ENCODE data around the gene NACC2. TPM values are rescaled to one million over a fixed set of nuclear protein-coding genes. Genes with fewer than 3 reads are reported as not detected.

NACC2 gene
- total and polyA plus RNA-seq, 2 donors (not counting 1 experiment from before 2014, with no cell fraction given), result 12.3 to 18.2 TPM

DNA sequence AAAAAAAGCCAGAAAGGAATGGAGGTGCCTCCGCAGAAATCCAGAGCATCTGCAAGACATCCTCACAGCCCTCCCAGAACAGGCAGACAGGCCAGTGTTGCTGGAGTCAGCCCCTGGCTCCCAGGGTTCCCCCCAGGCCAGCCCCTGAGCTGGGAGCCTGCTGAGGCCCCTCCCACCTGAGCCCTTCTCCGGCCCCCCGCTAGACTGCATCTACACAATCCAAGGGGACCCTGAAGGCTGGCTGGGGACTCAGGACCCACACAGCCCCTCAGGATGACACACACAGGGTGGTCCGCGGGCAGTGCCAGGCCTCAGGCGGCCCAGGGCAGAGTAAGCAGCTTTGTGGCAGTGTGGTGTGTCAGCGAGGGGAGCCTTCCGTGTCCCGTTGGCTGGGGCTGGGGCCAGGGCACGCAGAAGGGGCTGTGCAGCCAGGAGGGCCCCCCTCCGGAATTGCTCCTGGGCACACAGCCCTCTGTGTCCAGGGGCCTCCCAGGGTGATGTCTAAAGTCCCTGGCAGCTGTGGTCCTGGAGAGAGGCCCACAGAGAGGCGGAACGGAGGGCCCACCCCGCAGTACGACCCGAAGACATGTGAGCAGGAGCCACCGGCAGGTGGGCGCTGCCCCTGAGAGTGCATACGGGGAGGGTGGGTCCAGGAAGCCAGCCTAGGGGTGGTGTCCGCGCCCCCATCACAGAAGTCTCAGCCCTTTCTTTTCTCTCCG is 20.7 kb upstream of the NACC2 start:
- no peak overlapping the region for H3K27ac ChIP-seq (ENCODE audit: insufficient read depth, low read length)
- peaks cover 19% of the 10 kb centered on the region for H3K79me2 ChIP-seq (ENCODE audit: control insufficient read depth, insufficient read depth, low read length)
- no peak overlapping the region for H2AFZ ChIP-seq (ENCODE audit: low read length)
- peaks cover 6% of the 10 kb centered on the region for H3K4me1 ChIP-seq (ENCODE audit: control insufficient read depth, extremely low read depth, insufficient read depth, low read length)
- H3K9me3 ChIP-seq (ENCODE audit: control insufficient read depth, insufficient read depth, low read depth, low read length), result no peaks in the 10 kb centered on the region
- TF ChIP-seq EZH2 (IDR thresholded peaks at IDR 0.05; ENCODE audit: low read length, missing control alignments), result no peak
- TF ChIP-seq, protein P1, sequence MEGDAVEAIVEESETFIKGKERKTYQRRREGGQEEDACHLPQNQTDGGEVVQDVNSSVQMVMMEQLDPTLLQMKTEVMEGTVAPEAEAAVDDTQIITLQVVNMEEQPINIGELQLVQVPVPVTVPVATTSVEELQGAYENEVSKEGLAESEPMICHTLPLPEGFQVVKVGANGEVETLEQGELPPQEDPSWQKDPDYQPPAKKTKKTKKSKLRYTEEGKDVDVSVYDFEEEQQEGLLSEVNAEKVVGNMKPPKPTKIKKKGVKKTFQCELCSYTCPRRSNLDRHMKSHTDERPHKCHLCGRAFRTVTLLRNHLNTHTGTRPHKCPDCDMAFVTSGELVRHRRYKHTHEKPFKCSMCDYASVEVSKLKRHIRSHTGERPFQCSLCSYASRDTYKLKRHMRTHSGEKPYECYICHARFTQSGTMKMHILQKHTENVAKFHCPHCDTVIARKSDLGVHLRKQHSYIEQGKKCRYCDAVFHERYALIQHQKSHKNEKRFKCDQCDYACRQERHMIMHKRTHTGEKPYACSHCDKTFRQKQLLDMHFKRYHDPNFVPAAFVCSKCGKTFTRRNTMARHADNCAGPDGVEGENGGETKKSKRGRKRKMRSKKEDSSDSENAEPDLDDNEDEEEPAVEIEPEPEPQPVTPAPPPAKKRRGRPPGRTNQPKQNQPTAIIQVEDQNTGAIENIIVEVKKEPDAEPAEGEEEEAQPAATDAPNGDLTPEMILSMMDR (conservative IDR thresholded peaks at IDR 0.05 in 1 of 2, IDR thresholded peaks at IDR 0.05 in 1 of 2; ENCODE audit: low read depth in 1 of 2, low read length in 2 of 2), result no peak
- no peaks in the 10 kb centered on the region for H3K27me3 ChIP-seq (ENCODE audit: control insufficient read depth, insufficient read depth, low read length)
- no peak overlapping the region for H3K4me3 ChIP-seq (replicated peaks in 1 of 4; ENCODE audit: control extremely low read depth in 1 of 4, insufficient read depth in 1 of 4, low read depth in 3 of 4, low read length in 4 of 4)
- no peaks in the 10 kb centered on the region for H4K20me1 ChIP-seq (ENCODE audit: control insufficient read depth, extremely low read depth, insufficient read depth, low read length)
- no peak overlapping the region for H3K9ac ChIP-seq (ENCODE audit: insufficient read depth, low read length)
- no peak overlapping the region for H3K4me2 ChIP-seq (ENCODE audit: extremely low read depth, insufficient read depth, low read length)
- H3K36me3 ChIP-seq (ENCODE audit: control insufficient read depth, insufficient read depth, low read length), result peaks cover 9% of the 10 kb centered on the region
- DNase-seq (ENCODE audit: low read depth in 2 of 2), result no peak

DNA sequence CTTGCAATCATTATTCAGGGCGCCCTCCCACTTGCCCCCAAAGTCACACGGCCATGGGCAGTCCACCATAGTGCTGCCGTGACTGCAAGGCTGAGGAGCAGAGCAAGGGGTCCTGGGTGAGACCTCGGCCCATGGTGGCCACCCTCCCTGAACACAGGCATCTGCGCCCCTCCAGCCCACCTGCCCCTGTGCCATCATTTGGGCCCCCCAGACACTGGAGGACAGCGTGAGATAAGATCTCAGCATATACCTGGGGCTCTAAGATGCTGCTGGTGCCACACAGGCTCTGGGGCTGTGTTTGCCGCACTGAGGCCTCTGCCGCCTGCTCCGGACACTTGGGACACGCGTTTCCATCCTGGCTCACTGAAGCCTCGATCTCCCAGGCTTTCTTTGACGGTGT is 20.1 kb upstream of the NACC2 start:
- TF ChIP-seq, protein P1 (conservative IDR thresholded peaks at IDR 0.05 in 1 of 2, IDR thresholded peaks at IDR 0.05 in 1 of 2; ENCODE audit: low read depth in 1 of 2, low read length in 2 of 2), result no peak
- no peak for TF ChIP-seq EZH2 (IDR thresholded peaks at IDR 0.05; ENCODE audit: low read length, missing control alignments)
- H3K4me3 ChIP-seq (replicated peaks in 1 of 4; ENCODE audit: control extremely low read depth in 1 of 4, insufficient read depth in 1 of 4, low read depth in 3 of 4, low read length in 4 of 4), result no peak overlapping the region
- H4K20me1 ChIP-seq (ENCODE audit: control insufficient read depth, extremely low read depth, insufficient read depth, low read length), result no peaks in the 10 kb centered on the region
- no peaks in the 10 kb centered on the region for H3K9me3 ChIP-seq (ENCODE audit: control insufficient read depth, insufficient read depth, low read depth, low read length)
- H3K79me2 ChIP-seq (ENCODE audit: control insufficient read depth, insufficient read depth, low read length), result peaks cover 19% of the 10 kb centered on the region
- no peak overlapping the region for H3K9ac ChIP-seq (ENCODE audit: insufficient read depth, low read length)
- no peak overlapping the region for H3K27ac ChIP-seq (ENCODE audit: insufficient read depth, low read length)
- H3K4me1 ChIP-seq (ENCODE audit: control insufficient read depth, extremely low read depth, insufficient read depth, low read length), result peaks cover 10% of the 10 kb centered on the region
- no peak overlapping the region for H2AFZ ChIP-seq (ENCODE audit: low read length)
- no peaks in the 10 kb centered on the region for H3K27me3 ChIP-seq (ENCODE audit: control insufficient read depth, insufficient read depth, low read length)
- no peak overlapping the region for H3K4me2 ChIP-seq (ENCODE audit: extremely low read depth, insufficient read depth, low read length)
- H3K36me3 ChIP-seq (ENCODE audit: control insufficient read depth, insufficient read depth, low read length), result peaks cover 9% of the 10 kb centered on the region
- DNase-seq (ENCODE audit: low read depth in 2 of 2), result no peak

DNA sequence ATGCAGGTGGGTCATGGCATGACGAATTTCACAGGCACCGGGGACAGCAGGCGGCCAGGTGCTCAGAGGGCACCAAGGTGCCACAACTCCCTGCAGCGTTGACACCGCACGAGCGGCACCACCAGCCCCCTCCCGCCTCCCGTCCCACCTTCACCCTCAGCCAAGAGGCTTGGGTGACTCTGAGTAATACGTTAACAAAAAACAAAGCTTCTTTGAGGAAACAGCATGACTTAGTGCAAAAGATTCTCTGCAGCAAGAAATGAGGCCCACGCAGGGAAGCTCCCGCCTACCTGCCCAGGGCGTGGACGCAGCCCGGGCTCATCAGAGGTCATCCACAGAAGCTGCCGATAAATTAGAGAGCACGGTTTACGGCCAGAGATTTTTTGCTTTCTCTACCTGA is 19.5 kb upstream of the NACC2 start:
- TF ChIP-seq EZH2 (IDR thresholded peaks at IDR 0.05; ENCODE audit: low read length, missing control alignments), result no peak
- TF ChIP-seq, protein P1 (conservative IDR thresholded peaks at IDR 0.05 in 1 of 2, IDR thresholded peaks at IDR 0.05 in 1 of 2; ENCODE audit: low read depth in 1 of 2, low read length in 2 of 2), result no peak
- Histone ChIP-seq H3K4me1 (ENCODE audit: control insufficient read depth, extremely low read depth, insufficient read depth, low read length) (peaks cover 10% of the 10 kb centered on the region), H4K20me1 (ENCODE audit: control insufficient read depth, extremely low read depth, insufficient read depth, low read length) (no peaks in the 10 kb centered on the region), H3K79me2 (ENCODE audit: control insufficient read depth, insufficient read depth, low read length) (peaks cover 19% of the 10 kb centered on the region), H3K4me3 (replicated peaks in 1 of 4; ENCODE audit: control extremely low read depth in 1 of 4, insufficient read depth in 1 of 4, low read depth in 3 of 4, low read length in 4 of 4) (no peak overlapping the region), H3K36me3 (ENCODE audit: control insufficient read depth, insufficient read depth, low read length) (peaks cover 9% of the 10 kb centered on the region), H3K27ac (ENCODE audit: insufficient read depth, low read length) (no peak overlapping the region), H2AFZ (ENCODE audit: low read length) (no peak overlapping the region), H3K9ac (ENCODE audit: insufficient read depth, low read length) (no peak overlapping the region), H3K4me2 (ENCODE audit: extremely low read depth, insufficient read depth, low read length) (no peak overlapping the region), H3K27me3 (ENCODE audit: control insufficient read depth, insufficient read depth, low read length) (no peaks in the 10 kb centered on the region), H3K9me3 (ENCODE audit: control insufficient read depth, insufficient read depth, low read depth, low read length) (no peaks in the 10 kb centered on the region)
- DNase-seq (ENCODE audit: low read depth in 2 of 2), result peak in 1 of 2 donors; percentile 36

Data from fibroblast of lung (primary cell).